Transverse colon (tissue), 4 donors: ENCODE data around the gene PSAT1. TPM values are rescaled to one million over a fixed set of nuclear protein-coding genes. Genes with fewer than 3 reads are reported as not detected.

ENCODE experiments used
- DNase-seq: peaks from one replicate; pipeline ENCODE4 v3.0.0-alpha.2; 2019
- H3K27ac ChIP-seq, 4 donors: fragments of 200-600 bp; sonication (generic); 2 replicates each; pipeline ENCODE4 v1.5.1; 2016 to 2018; ENCODE audit warnings: inconsistent platforms in 4 of 4
- H3K27me3 ChIP-seq: fragments of 200-600 bp; sonication (generic); 2 replicates; pipeline ENCODE4 v1.5.1; 2017; ENCODE audit warnings: inconsistent platforms
- H3K36me3 ChIP-seq, 4 donors: fragments of 200-600 bp; sonication (generic); 2 replicates each; pipeline ENCODE4 v1.5.1; 2017 to 2019; ENCODE audit warnings: inconsistent platforms in 4 of 4
- H3K4me1 ChIP-seq, 4 donors: fragments of 200-600 bp; sonication (generic); 2 replicates each; pipeline ENCODE4 v1.5.1; 2017 to 2020; ENCODE audit warnings: inconsistent platforms in 4 of 4
- H3K4me3 ChIP-seq, 4 donors: fragments of 200-600 bp; sonication (generic); 1 replicate in 1 of 4; 2 replicates in 3 of 4; pipeline versions ENCODE4 v1.5.1 to v1.6.1; 2017 to 2019; ENCODE audit warnings: inconsistent platforms in 4 of 4
- H3K9me3 ChIP-seq, 2 donors: fragments of 200-600 bp; sonication (generic); 2 replicates each; pipeline ENCODE4 v1.5.1; 2017 to 2019; ENCODE audit warnings: inconsistent platforms in 2 of 2
- CTCF ChIP-seq, 5 experiments: fragments of 200-600 bp in 3 of 5; fragments of 450-650 bp in 2 of 5; sonication (generic) in 3 of 5; IDR thresholded peaks; 1 replicate in 2 of 5; 2 replicates in 3 of 5; pipeline ENCODE4 v1.5.1; 2016 to 2017; ENCODE audit warnings: antibody characterized with exemption in 5 of 5, inconsistent platforms in 3 of 5, mild to moderate bottlenecking in 2 of 5, moderate library complexity in 1 of 5
- EP300 ChIP-seq: sonication (generic); formaldehyde crosslinking; IDR thresholded peaks from one replicate; pipeline ENCODE4 v1.6.1; 2017; ENCODE audit warnings: antibody characterized with exemption, low read depth
- POLR2A ChIP-seq: fragments of 450-650 bp; IDR thresholded peaks from one replicate; pipeline ENCODE4 v1.6.1; 2016; ENCODE audit warnings: antibody characterized with exemption, mild to moderate bottlenecking, moderate library complexity
- POLR2AphosphoS5 ChIP-seq, 3 donors: sonication (generic); formaldehyde crosslinking; IDR thresholded peaks; one replicate each; pipeline ENCODE4 v1.6.1; 2016; ENCODE audit warnings: antibody characterized with exemption in 3 of 3
- WGBS, 2 donors: methylation state at CpG; one replicate each; pipeline ENCODE4 v1.1.5; 2018; ENCODE audit warnings: low coverage in 1 of 2; 5-methylcytosine and 5-hydroxymethylcytosine counted together
- in situ Hi-C, 4 donors: fragments of 200-750 bp; cut with MboI; loops; one replicate each; pipeline versions ENCODE4 v1.15.0 to v1.15.1; 2017; ENCODE audit warnings: low sequenced_read_pairs in 3 of 4, low pct_ligation_motif_present in 1 of 4, low pct_unique_long_range_greater_than_20kb in 1 of 4
- intact Hi-C: fragments of 100-400 bp; cut with DNase I; formaldehyde crosslinking; loops from one replicate; pipeline ENCODE4 v1.15.1; 2023; ENCODE audit warnings: low total_unique reads
- total RNA-seq, 4 donors: library from RNA; depleted of rRNA; stranded (reverse); fragments of >200 nt; gene quantifications; one replicate each; pipeline ENCODE4 v1.1.0, GENCODE V29; 2016

The PSAT1 gene
- total RNA-seq, 4 donors from 2014 or later, result 1.6 to 3.5 (median 2.3) TPM; not detected in 1

DNA sequence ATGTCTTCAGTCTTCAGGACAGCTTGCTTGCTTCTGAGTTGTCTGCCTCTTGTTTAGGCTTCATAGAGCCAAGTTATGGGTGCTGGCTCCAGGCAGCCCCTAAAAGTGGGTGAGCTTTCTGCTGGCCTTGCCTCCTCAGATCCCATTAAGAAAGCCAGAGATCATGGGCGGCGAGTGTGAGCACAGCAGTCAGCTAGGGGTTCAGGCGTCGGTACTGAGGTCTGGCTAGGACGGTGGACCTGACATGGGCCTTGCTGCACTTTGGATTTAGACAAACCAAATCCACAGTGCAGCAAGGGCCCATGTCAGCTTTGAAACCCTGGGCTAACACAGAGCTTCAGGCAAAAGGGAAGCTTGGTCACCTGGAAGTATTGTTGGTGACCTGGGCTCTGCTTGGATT, 17.6 kb downstream of the PSAT1 start:
- in situ Hi-C loops (no loop called here), intact Hi-C loops (no loop called here)
- Histone ChIP-seq H3K9me3 (no peaks in the 10 kb centered on the region), H3K36me3 (no peaks in the 10 kb centered on the region), H3K4me3 (no peak overlapping the region), H3K27ac (no peak overlapping the region), H3K27me3 (no peaks in the 10 kb centered on the region), H3K4me1 (no peaks in the 10 kb centered on the region)
- no peak for TF ChIP-seq POLR2AphosphoS5 (IDR thresholded peaks at IDR 0.05)
- TF ChIP-seq CTCF (IDR thresholded peaks at IDR 0.05), result no peak
- no peak for TF ChIP-seq EP300
- TF ChIP-seq POLR2A, result no peak
- 97% methylated on average over 5 of the region's 5 CpGs; no CpG with 5 or more reads in 1 of the 2 donors for WGBS, 2 donors
- DNase-seq, result no peak

GRCh38 chr9:78314953-78315870, 18.3 kb downstream of the PSAT1 start:
- Histone ChIP-seq H3K27ac (no peak overlapping the region), H3K36me3 (no peaks in the 10 kb centered on the region), H3K4me1 (no peaks in the 10 kb centered on the region), H3K9me3 (no peaks in the 10 kb centered on the region), H3K4me3 (no peak overlapping the region), H3K27me3 (no peaks in the 10 kb centered on the region)
- WGBS, 2 donors, result 46 to 58% methylated on average over 4 to 8 of the region's 8 CpGs
- TF ChIP-seq CTCF (IDR thresholded peaks at IDR 0.05), result no peak
- TF ChIP-seq POLR2AphosphoS5 (IDR thresholded peaks at IDR 0.05), result no peak
- no peak for TF ChIP-seq POLR2A
- TF ChIP-seq EP300, result no peak
- intact Hi-C loops (no loop called here), in situ Hi-C loops (no loop called here)
- DNase-seq, result no peak

DNA sequence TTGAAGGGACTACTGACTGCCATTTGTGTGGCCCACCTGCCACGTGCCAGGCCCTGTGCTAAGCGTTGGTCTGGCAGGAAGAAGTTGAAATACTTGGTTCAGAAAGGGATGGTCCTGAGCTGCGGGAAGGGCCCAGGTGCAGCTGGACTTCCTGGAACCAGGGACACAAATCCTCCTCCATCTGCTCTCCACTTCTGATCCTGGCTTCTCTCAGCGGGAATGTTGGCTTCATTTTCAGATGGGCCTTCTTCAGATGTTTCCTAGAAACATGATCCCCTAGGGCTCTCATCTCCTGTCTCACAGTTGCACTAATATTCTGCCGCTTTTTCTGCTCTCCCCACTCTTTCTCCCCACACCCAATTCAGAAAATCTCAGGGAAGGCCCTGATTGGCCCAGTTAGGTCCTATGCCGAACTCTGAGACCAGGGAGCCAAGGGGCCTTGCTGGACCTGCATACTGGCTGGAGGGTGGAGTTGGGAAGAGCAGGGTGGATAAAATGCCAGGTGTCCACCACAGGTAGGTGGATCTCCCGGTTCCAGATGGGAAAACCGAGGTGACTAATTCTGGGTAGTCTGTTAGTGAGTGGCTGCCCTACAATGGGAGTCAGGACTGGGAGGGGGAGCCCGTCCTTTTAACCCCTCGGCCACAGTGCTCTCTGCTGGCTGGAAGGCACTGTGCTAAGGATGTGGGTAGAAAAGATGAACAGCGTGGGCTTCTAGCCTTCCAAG, 19.4 kb downstream of the PSAT1 start:
- Histone ChIP-seq H3K4me1 (no peaks in the 10 kb centered on the region), H3K9me3 (no peaks in the 10 kb centered on the region), H3K27ac (no peak overlapping the region), H3K36me3 (no peaks in the 10 kb centered on the region), H3K27me3 (no peaks in the 10 kb centered on the region), H3K4me3 (no peak overlapping the region)
- in situ Hi-C loops (no loop called here), intact Hi-C loops (no loop called here)
- no peak for TF ChIP-seq EP300
- no peak for TF ChIP-seq POLR2AphosphoS5 (IDR thresholded peaks at IDR 0.05)
- no peak for TF ChIP-seq POLR2A
- TF ChIP-seq CTCF (IDR thresholded peaks at IDR 0.05), result no peak
- 95 to 96% methylated on average over 4 to 11 of the region's 11 CpGs for WGBS, 2 donors
- DNase-seq, result no peak

- no peak for DNase-seq
- Histone ChIP-seq H3K36me3 (no peaks in the 10 kb centered on the region), H3K27me3 (no peaks in the 10 kb centered on the region), H3K9me3 (no peaks in the 10 kb centered on the region), H3K4me3 (no peak overlapping the region), H3K27ac (no peak overlapping the region), H3K4me1 (no peaks in the 10 kb centered on the region)
- TF ChIP-seq EP300 (no peak), POLR2AphosphoS5 (IDR thresholded peaks at IDR 0.05) (no peak), POLR2A (no peak), CTCF (IDR thresholded peaks at IDR 0.05) (no peak)
- intact Hi-C loops (no loop called here), in situ Hi-C loops (no loop called here)
- WGBS, 2 donors, result 80 to 95% methylated on average over 4 to 6 of the region's 6 CpGs
Observed at GRCh38 chr9:78319197-78320029, 22.5 kb downstream of the PSAT1 start.
